ENCODE data around the gene BAIAP2. TPM values are rescaled to one million over a fixed set of nuclear protein-coding genes. Genes with fewer than 3 reads are reported as not detected.

The BAIAP2 gene
- polyA plus RNA-seq, 3 donors: 8.6 to 17.0 (median 11.2) TPM

DNA sequence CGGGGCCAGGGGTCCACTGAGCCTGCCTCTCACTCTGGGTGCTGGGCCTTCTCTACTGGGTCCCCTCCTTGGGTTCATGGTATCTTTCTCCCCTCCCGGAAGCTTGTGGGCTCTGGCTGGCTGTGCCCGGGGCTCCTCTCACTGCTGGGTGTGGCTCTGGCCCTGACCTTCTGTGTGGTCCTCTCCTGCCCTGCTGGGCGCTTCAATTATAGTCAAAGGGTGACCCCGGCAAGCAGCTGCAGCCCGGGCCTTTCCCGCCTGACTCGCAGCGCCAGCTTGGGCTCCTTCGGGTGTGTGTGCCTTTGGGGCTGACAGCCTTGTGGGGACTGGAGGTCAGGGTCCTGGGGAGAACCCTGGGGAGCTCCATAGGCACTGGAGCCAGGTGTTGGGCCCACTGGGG, 76.1 kb downstream of the BAIAP2 start:
- H3K27me3 Mint-ChIP-seq (ENCODE audit: low read depth in 3 of 3): peaks cover 0 to 2% (median 0%) of the 10 kb centered on the region in 3 donors
- Histone ChIP-seq H2AFZ (ENCODE audit: insufficient read depth, low read depth, low read length, poor library complexity, severe bottlenecking) (no peak overlapping the region), H3K4me3 (replicated peaks in 1 of 3; ENCODE audit: low read depth in 2 of 3, low read length in 3 of 3) (no peak overlapping the region), H3K4me2 (replicated peaks; ENCODE audit: extremely low read depth, low read length, poor library complexity, severe bottlenecking) (no peak overlapping the region), H3K79me2 (ENCODE audit: insufficient read depth, low read length) (no peaks in the 10 kb centered on the region), H3K27me3 (ENCODE audit: control insufficient read depth in 2 of 2, insufficient read depth in 2 of 2, low read length in 2 of 2) (no peaks in the 10 kb centered on the region), H3K9me3 (replicated peaks in 1 of 2; ENCODE audit: control insufficient read depth in 1 of 2, insufficient read depth in 1 of 2, low read length in 2 of 2) (no peaks in the 10 kb centered on the region), H3K27ac (ENCODE audit: low read depth in 1 of 2, low read length in 2 of 2) (no peak overlapping the region), H3K4me1 (ENCODE audit: control insufficient read depth in 1 of 2, insufficient read depth in 2 of 2, low read length in 2 of 2) (no peaks in the 10 kb centered on the region), H3K36me3 (replicated peaks in 1 of 2; ENCODE audit: control insufficient read depth in 1 of 2, insufficient read depth in 2 of 2, low read length in 2 of 2) (no peaks in the 10 kb centered on the region), H4K20me1 (ENCODE audit: insufficient read depth, low read length) (no peaks in the 10 kb centered on the region), H3K9ac (ENCODE audit: insufficient read depth, low read length, poor library complexity, severe bottlenecking) (no peak overlapping the region)
- no peaks in the 10 kb centered on the region for H3K4me1 Mint-ChIP-seq
- intact Hi-C loops (cut with micrococcal nuclease): no loop called here
- no peak overlapping the region for H3K4me3 Mint-ChIP-seq
- no peaks in the 10 kb centered on the region for H3K36me3 Mint-ChIP-seq
- DNase-seq: no peak
- TF ChIP-seq CTCF (IDR thresholded peaks at IDR 0.05): no peak
- 88% methylated on average over 10 of the region's 10 CpGs for WGBS (ENCODE audit: insufficient coverage)
- no peak overlapping the region for H3K27ac Mint-ChIP-seq
- no peaks in the 10 kb centered on the region for H3K9me3 Mint-ChIP-seq

DNA sequence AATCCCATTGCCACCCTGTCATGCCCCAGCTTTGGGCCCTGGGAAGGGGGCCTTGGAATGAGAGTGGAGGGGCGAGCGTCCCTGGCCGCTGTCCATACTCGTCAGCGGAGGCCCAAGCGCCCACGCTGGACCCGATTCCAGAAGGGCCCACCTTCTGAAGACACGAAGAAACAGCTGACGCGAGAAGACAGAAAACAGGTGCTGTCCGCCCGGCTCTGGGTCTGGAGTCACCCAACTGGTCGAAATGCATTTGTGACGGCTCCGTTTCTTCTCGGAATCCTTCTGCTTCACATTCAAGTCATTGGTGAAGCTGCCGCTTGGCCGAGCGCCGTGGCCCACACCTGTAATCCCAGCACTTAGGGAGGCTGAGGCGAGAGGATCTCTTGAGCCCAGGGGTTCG, 77.5 kb downstream of the BAIAP2 start:
- Histone ChIP-seq H3K79me2 (ENCODE audit: insufficient read depth, low read length) (no peaks in the 10 kb centered on the region), H4K20me1 (ENCODE audit: insufficient read depth, low read length) (peaks cover 13% of the 10 kb centered on the region), H3K4me2 (replicated peaks; ENCODE audit: extremely low read depth, low read length, poor library complexity, severe bottlenecking) (no peak overlapping the region), H3K36me3 (replicated peaks in 1 of 2; ENCODE audit: control insufficient read depth in 1 of 2, insufficient read depth in 2 of 2, low read length in 2 of 2) (peaks cover 5 to 10% of the 10 kb centered on the region in 2 donors), H3K9me3 (replicated peaks in 1 of 2; ENCODE audit: control insufficient read depth in 1 of 2, insufficient read depth in 1 of 2, low read length in 2 of 2) (no peaks in the 10 kb centered on the region), H3K4me3 (replicated peaks in 1 of 3; ENCODE audit: low read depth in 2 of 3, low read length in 3 of 3) (no peak overlapping the region), H3K27ac (ENCODE audit: low read depth in 1 of 2, low read length in 2 of 2) (no peak overlapping the region), H3K27me3 (ENCODE audit: control insufficient read depth in 2 of 2, insufficient read depth in 2 of 2, low read length in 2 of 2) (no peaks in the 10 kb centered on the region), H3K4me1 (ENCODE audit: control insufficient read depth in 1 of 2, insufficient read depth in 2 of 2, low read length in 2 of 2) (no peaks in the 10 kb centered on the region), H3K9ac (ENCODE audit: insufficient read depth, low read length, poor library complexity, severe bottlenecking) (no peak overlapping the region), H2AFZ (ENCODE audit: insufficient read depth, low read depth, low read length, poor library complexity, severe bottlenecking) (no peak overlapping the region)
- intact Hi-C loops (cut with micrococcal nuclease): no loop called here
- 97% methylated on average over 22 of the region's 23 CpGs for WGBS (ENCODE audit: insufficient coverage)
- Mint-ChIP-seq H3K27me3 (ENCODE audit: low read depth in 3 of 3) (peaks cover 0 to 1% (median 0%) of the 10 kb centered on the region in 3 donors), H3K36me3 (peaks cover 7% of the 10 kb centered on the region in 2 donors), H3K27ac (peak overlapping the region in 1 of 7 donors; percentile 48), H3K4me1 (no peaks in the 10 kb centered on the region), H3K9me3 (no peaks in the 10 kb centered on the region), H3K4me3 (no peak overlapping the region)
- TF ChIP-seq CTCF (IDR thresholded peaks at IDR 0.05): no peak
- no peak for DNase-seq
